Stimulated activated naive CD8-positive, alpha-beta T cell treated with anti-CD3 and anti-CD28 coated beads, Interleukin-15, Interleukin-2, amounts not matched to agents 100 ng/mL and 50 ng/mL, for 24 hours (primary cell): ENCODE measurements around the gene SSR4.

ENCODE experiments used
- H3K27ac Mint-ChIP-seq: one replicate; pipeline ENCODE4 v1.8.0; 2021; ENCODE audit warnings: mild to moderate bottlenecking, mixed read lengths
- H3K27me3 Mint-ChIP-seq: one replicate; pipeline ENCODE4 v1.8.0; 2021; ENCODE audit warnings: mixed read lengths
- H3K36me3 Mint-ChIP-seq: one replicate; pipeline ENCODE4 v1.8.0; 2021; ENCODE audit warnings: low read depth, mixed read lengths
- H3K4me1 Mint-ChIP-seq: one replicate; pipeline ENCODE4 v1.8.0; 2021; ENCODE audit warnings: low read depth, mixed read lengths
- H3K4me3 Mint-ChIP-seq: one replicate; pipeline ENCODE4 v1.8.0; 2021; ENCODE audit warnings: mild to moderate bottlenecking, mixed read lengths
- H3K9me3 Mint-ChIP-seq: one replicate; pipeline ENCODE4 v1.8.0; 2021; ENCODE audit warnings: mixed read lengths

Gene SSR4

DNA sequence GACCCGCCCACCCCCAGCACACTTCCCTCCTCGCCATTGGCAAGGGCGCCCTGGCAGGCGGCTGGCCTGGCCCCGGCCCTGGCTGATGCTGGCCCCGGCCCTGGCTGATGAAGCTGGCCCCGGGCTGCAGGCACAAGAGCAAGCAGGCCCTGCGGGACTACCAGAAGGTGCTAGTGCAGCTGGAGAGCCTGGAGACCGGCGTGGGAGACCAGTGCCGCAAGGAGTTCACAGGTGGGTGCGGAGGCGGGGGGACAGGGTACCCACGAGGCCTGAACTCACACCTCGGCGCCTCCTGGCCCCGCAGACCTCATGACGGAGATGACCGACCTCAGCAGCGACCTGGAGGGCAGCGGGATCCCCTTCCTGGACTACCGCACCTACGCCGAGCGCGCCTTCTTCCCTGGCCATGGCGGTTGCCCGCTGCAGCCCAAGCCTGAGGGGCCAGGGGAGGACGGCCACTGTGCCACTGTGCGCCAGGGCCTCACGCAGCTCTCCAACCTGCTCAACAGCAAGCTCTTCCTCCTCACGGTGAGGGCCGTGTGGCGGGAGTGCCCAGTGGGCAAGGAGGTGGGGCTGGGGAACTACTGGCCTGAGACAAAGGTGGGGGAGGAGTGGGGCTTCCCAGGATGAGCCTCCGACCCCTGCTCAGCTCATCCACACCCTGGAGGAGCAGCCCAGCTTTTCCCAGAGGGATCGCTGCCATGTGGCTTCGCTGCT is 19.7 kb upstream of the SSR4 start:
- Mint-ChIP-seq H3K36me3 (no peaks in the 10 kb centered on the region), H3K4me3 (no peak overlapping the region), H3K27ac (no peak overlapping the region), H3K9me3 (no peaks in the 10 kb centered on the region), H3K27me3 (no peaks in the 10 kb centered on the region), H3K4me1 (no peaks in the 10 kb centered on the region)

DNA sequence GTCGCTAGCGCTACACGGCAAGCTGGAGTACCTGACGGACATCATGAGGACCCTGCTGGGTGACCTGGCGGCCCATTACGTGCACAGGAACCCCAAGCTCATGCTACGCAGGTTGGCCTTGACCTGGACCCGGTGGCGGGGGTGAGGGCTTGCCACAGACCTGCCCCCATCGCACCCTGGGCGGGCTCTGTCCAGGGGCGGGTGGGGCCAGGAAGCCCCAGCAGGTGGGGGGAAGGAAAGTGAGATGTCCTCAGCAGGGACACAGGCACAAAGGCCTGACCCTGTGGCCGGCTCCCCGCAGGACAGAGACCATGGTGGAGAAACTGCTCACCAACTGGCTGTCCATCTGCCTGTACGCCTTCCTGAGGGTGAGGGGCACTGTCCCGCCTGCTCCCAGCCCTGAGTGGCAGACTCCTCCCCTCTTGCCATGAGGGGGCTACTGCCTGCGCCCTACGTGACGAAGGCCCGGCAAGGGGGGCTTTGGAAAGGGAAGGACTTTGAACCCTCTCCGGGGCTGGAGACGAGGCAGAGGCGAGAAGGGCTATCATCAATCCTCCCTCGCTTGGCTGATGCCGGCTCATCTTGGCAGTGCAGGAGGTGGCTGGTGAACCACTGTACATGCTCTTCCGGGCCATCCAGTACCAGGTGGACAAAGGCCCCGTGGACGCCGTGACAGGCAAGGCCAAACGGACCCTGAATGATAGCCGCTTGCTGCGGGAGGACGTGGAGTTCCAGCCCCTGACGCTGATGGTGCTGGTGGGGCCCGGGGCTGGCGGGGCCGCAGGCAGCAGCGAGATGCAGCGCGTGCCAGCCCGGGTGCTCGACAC is 19.0 kb upstream of the SSR4 start:
- Mint-ChIP-seq H3K4me3 (no peak overlapping the region), H3K9me3 (no peaks in the 10 kb centered on the region), H3K36me3 (no peaks in the 10 kb centered on the region), H3K27ac (no peak overlapping the region), H3K4me1 (peaks cover 5% of the 10 kb centered on the region), H3K27me3 (no peaks in the 10 kb centered on the region)

DNA sequence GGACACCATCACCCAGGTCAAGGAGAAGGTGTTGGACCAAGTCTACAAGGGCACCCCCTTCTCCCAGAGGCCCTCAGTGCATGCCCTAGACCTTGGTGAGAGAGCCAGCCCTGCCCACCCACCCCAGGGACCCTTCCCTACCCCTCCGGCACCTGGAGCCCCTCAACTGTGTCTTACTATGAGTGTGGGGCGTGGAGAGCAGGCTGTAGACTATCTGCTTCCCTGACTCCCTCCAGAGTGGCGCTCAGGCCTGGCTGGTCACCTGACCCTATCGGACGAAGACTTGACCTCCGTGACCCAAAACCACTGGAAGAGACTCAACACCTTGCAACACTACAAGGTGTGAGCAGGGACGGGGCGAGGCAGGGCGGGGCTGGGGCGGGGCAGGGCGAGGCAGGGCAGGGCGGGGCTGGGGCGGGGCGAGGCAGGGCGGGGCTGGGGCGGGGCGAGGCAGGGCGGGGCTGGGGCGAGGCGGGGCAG is 18.3 kb upstream of the SSR4 start:
- Mint-ChIP-seq H3K9me3 (no peaks in the 10 kb centered on the region), H3K36me3 (no peaks in the 10 kb centered on the region), H3K4me3 (no peak overlapping the region)

DNA sequence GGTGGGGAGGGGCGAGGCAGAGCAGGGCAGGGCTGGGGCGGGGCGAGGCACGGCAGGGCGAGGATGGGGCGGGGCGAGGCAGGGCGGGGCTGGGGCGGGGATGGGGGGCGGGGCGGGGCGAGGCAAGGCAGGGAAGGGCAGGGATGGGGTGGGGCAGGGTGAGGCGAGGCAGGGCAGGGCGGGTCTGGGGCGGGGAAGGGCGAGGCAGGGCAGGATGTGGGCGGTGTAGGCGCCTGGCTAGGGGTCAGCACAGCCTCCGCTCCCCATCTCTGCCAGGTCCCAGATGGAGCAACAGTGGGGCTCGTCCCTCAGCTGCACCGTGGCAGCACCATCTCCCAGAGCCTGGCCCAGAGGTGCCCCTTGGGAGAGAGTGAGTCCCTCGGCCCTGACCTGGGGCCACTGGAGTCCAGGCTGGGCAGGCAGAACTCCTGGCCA is 17.8 kb upstream of the SSR4 start:
- Mint-ChIP-seq H3K4me1 (peaks cover 5% of the 10 kb centered on the region), H3K9me3 (no peaks in the 10 kb centered on the region), H3K27me3 (no peaks in the 10 kb centered on the region), H3K36me3 (no peaks in the 10 kb centered on the region), H3K27ac (no peak overlapping the region), H3K4me3 (no peak overlapping the region)

More for the DNA sequence above, 18.3 kb upstream of the SSR4 start:
- peaks cover 5% of the 10 kb centered on the region for H3K4me1 Mint-ChIP-seq
- H3K27ac Mint-ChIP-seq, result no peak overlapping the region
- no peaks in the 10 kb centered on the region for H3K27me3 Mint-ChIP-seq

DNA sequence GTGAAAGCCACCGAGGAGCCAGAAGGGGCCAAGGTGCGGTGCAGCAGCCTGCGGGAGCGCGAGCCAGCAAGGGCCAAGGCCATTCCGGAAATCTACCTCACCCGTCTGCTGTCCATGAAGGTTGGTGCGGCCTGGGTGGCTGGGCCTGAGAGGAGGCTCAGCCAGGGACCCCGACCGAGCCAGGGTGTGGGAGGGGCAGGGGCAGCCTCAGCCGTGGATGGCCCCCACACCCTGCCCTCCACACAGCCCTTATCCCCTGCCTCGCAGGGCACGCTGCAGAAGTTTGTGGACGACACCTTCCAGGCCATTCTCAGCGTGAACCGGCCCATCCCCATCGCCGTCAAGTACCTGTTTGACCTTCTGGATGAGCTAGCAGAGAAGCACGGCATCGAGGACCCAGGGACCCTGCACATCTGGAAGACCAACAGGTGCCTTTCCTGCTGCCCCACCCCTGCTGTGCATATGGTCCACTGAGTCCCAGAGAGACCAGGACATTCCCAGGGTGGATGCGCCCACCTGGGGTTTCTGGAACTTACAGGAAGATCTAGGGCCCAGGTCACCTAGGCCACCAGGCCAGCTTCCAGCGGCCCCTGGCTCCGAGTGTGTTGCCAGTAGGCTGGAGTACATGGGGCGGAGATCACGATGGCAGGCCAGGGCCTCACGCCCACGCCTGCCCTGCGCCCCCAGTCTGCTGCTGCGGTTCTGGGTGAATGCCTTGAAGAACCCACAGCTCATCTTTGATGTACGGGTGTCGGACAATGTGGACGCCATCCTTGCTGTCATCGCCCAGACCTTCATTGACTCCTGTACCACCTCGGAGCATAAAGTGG is 17.0 kb upstream of the SSR4 start:
- no peaks in the 10 kb centered on the region for H3K36me3 Mint-ChIP-seq
- H3K27me3 Mint-ChIP-seq, result no peaks in the 10 kb centered on the region
- H3K27ac Mint-ChIP-seq, result no peak overlapping the region
- no peaks in the 10 kb centered on the region for H3K9me3 Mint-ChIP-seq
- H3K4me3 Mint-ChIP-seq, result no peak overlapping the region
- peaks cover 5% of the 10 kb centered on the region for H3K4me1 Mint-ChIP-seq

DNA sequence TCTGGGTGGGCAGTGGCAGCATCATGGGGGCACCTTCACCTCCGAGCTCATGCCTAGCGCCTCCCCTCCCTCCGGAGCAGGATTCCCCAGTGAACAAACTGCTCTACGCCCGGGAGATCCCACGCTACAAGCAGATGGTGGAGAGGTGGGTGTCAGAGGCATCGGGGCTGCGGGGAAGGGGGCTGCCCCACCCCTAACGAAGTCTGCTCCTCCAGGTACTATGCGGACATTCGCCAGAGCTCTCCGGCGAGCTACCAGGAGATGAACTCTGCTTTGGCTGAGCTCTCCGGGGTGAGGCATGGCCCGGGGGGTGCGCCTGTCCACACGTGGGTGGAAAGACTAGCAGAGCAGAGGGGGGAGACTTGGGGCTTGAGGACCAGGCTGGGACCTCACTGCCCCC is 16.3 kb upstream of the SSR4 start:
- H3K27me3 Mint-ChIP-seq, result no peaks in the 10 kb centered on the region
- H3K27ac Mint-ChIP-seq, result no peak overlapping the region
- H3K9me3 Mint-ChIP-seq, result no peaks in the 10 kb centered on the region
- no peak overlapping the region for H3K4me3 Mint-ChIP-seq
- peaks cover 5% of the 10 kb centered on the region for H3K4me1 Mint-ChIP-seq
- no peaks in the 10 kb centered on the region for H3K36me3 Mint-ChIP-seq

DNA sequence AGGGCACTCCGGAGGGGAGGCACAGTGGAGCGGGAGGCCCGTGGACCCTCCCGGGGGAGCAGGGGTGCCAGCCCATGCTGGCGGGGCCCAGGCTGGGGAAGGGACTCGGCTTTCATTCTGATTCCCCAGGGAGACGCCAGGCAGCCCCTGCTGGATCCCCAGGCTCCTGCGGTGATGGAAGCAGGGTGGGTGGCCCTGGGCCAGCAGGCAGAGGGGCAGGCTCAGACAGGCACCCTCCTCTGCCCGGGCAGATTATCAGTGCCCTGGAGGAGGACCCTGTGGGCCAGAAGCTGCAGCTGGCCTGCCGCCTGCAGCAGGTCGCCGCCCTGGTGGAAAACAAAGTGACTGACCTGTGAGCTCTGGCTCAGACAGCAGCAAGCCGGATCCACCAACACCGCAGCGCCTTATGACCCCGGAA is 15.8 kb upstream of the SSR4 start:
- Mint-ChIP-seq H3K36me3 (no peaks in the 10 kb centered on the region), H3K4me3 (no peak overlapping the region), H3K9me3 (no peaks in the 10 kb centered on the region), H3K27ac (no peak overlapping the region), H3K27me3 (no peaks in the 10 kb centered on the region), H3K4me1 (peaks cover 5% of the 10 kb centered on the region)

DNA sequence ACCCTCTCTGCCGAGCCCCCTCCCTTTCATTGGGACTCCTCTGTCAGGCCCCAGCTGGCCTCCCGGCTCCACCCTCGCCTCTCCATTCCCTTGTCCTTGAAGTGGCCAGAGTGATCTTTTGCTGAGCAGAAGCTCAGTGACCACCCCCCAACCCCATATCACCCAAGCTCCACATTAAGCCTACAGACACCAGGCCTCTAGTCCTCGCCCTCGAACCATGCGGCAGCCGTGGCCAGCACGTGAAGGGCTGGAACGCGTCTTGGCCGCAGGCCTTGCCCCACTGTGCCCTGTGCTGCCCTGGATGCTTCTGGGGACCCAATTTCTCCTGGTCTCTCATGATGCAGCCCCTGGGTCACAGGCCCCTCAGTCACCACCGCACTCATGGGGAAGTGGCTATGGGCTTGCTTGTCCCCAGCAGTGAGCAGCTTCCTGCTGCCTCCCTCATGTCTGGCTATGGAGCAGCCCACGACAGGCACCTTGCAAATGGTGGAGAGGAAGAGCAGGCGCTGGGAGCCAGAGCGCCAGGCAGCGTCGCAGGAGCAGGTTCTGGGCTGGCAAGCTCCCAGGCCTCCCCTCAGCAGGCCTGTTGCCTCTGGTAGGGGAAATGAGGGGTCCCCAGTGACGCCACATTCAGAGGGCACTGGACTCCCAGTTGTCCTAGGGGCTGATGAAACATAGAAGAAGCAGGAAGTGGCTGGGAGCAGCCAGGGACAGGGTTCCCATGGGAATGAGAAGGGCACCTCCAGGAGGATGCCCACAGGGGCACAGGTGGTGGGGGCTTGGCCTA is 14.4 kb upstream of the SSR4 start:
- no peaks in the 10 kb centered on the region for H3K36me3 Mint-ChIP-seq
- H3K27ac Mint-ChIP-seq, result no peak overlapping the region
- peaks cover 5% of the 10 kb centered on the region for H3K4me1 Mint-ChIP-seq
- H3K27me3 Mint-ChIP-seq, result no peaks in the 10 kb centered on the region
- H3K4me3 Mint-ChIP-seq, result no peak overlapping the region
- H3K9me3 Mint-ChIP-seq, result no peaks in the 10 kb centered on the region

DNA sequence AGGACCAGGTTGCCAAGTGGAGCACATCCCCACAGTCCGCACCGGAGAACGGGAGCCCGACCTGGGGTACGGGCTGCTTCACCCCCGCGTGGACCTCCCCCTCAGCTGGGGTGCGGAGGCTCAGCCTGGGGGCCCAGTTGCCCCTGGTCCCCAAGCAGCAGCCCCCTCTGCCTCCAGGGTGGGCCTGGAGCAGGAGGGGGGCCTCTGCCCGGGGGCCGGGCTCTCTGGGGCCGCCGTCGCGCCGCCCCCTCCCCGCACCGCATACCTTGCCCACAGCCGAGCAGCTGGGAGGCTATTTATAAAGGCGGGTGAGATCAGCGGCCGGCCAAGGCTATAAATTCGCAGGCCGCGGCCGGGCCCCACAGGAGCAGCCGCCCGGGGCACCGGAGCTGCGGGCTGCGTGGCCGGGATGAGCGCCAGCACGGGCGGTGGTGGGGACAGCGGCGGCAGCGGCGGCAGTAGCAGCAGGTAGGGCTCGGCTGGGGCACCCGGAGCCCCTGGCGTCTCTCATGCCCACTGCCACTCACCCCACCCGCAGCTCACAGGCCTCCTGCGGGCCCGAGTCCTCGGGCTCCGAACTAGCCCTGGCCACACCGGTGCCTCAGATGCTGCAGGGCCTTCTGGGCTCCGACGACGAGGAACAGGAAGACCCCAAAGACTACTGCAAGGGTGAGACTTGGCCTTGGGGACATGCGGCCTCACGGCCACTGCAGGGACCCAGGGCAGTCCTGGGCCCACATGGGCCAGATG is 13.6 kb upstream of the SSR4 start, which contains the start of gene SRPK3:
Gene SRPK3 (plus strand): TSS at position 364 of the 750 bp plus-strand sequence. CDS start 46 bp downstream, at position 410.
- no peak within 1 kb of the TSS for H3K27ac Mint-ChIP-seq
- no peak within 1 kb of the TSS for H3K4me3 Mint-ChIP-seq
- H3K9me3 Mint-ChIP-seq, result no peaks in the 10 kb centered on the region
- H3K36me3 Mint-ChIP-seq, result no peaks in the 10 kb centered on the region
- H3K4me1 Mint-ChIP-seq, result peaks cover 5% of the 10 kb centered on the region
- H3K27me3 Mint-ChIP-seq, result no peaks in the 10 kb centered on the region

DNA sequence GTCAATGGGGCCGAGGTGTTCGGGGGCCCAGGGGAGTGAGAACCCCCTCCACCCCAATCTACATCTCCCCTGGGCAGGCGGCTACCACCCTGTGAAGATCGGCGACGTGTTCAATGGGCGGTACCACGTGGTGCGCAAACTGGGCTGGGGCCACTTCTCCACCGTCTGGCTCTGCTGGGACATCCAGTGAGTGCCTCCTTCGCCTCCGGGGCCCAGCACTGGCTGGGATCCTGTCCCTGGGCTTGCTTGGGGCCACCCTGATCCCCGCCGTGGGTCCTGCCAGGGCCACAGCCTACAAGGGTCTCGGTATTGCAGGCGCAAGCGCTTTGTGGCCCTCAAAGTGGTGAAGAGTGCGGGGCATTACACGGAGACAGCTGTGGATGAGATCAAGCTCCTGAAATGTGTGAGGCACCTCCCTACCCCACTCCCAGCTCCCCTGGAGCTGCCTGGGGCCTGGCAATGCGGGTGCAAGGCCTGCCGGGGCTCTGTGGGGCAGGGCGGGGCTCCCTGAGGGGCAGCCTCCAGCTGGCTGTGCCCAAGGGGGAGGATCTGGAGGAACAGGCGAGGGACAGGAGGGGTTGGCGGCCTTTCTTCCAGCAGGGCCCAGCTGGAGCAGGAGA is 12.9 kb upstream of the SSR4 start:
- Mint-ChIP-seq H3K9me3 (no peaks in the 10 kb centered on the region), H3K27me3 (no peaks in the 10 kb centered on the region), H3K4me3 (no peak overlapping the region), H3K27ac (no peak overlapping the region), H3K4me1 (peaks cover 5% of the 10 kb centered on the region), H3K36me3 (peaks cover 4% of the 10 kb centered on the region)

DNA sequence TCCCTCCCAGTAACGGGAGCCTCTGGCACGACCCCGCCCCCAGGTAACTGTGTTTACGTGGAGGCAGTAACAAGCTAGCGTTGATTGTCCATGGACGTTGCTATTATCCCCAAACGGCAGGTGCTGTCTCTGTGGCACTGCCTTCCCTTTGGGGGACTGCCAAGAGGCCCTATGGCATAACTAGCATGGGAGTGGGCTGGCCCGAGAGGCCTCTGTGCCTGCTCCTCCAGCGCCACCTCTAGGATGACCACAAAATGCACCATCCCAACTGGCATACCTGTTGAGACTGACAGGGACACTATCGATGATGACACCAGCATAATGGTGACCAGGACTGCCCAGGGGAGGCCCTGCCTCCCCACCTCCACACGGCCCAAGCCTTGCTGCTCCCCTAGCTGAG is 12.2 kb upstream of the SSR4 start:
- peaks cover 6% of the 10 kb centered on the region for H3K36me3 Mint-ChIP-seq
- no peaks in the 10 kb centered on the region for H3K27me3 Mint-ChIP-seq
- peaks cover 5% of the 10 kb centered on the region for H3K4me1 Mint-ChIP-seq

DNA sequence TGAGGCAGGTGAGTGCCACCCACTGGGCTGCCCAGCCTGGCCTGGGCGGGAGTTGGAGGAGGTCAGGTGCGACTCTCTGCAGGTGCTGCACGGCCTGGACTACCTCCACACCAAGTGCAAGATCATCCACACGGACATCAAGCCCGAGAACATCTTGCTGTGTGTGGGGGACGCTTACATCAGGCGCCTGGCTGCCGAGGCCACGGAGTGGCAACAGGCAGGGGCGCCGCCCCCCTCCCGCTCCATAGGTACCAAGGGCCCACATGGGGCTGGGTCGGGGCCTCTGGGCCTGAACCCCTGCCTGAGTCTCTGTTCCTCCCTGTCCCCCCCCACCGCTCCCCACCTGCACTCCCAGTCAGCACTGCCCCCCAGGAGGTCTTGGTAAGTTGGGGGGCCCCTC is 11.6 kb upstream of the SSR4 start:
- Mint-ChIP-seq H3K27ac (no peak overlapping the region), H3K36me3 (peaks cover 6% of the 10 kb centered on the region), H3K4me3 (no peak overlapping the region), H3K4me1 (peaks cover 5% of the 10 kb centered on the region), H3K27me3 (no peaks in the 10 kb centered on the region), H3K9me3 (no peaks in the 10 kb centered on the region)

More for the DNA sequence above, 12.2 kb upstream of the SSR4 start:
- Mint-ChIP-seq H3K4me3 (no peak overlapping the region), H3K27ac (no peak overlapping the region), H3K9me3 (no peaks in the 10 kb centered on the region)

DNA sequence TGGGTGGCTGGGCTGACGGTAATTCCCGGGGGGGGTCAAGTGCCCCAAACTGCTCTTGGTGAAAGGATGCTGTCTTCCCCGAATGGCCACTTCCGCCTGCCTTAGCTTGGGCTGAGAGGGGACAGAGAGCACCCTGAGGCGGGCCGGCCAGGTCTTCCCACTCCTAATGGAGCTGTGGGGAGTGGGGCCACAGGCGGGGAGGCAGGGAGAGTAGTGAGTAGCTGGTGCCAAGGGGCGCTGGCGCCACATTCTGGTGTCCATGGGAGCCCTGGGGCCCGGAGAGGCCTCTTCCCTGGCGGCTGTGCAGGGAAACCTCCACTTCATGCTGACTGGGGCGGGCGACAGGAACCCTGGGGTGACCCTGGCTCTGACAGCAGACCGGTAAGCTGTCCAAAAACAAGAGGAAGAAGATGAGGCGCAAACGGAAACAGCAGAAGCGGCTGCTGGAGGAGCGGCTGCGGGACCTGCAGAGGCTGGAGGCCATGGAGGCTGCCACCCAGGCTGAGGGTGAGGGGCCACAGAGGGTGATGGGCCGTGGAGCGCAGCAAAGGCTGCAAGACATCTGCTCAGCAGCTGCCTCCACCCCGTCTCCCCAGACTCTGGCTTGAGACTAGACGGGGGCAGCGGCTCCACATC is 11.0 kb upstream of the SSR4 start:
- H3K27ac Mint-ChIP-seq, result no peak overlapping the region
- H3K9me3 Mint-ChIP-seq, result no peaks in the 10 kb centered on the region
- peaks cover 6% of the 10 kb centered on the region for H3K36me3 Mint-ChIP-seq
- peaks cover 5% of the 10 kb centered on the region for H3K4me1 Mint-ChIP-seq
- H3K4me3 Mint-ChIP-seq, result no peak overlapping the region
- H3K27me3 Mint-ChIP-seq, result no peaks in the 10 kb centered on the region
